GM03348 (cell line): ENCODE measurements around the gene IQUB.
"Not testable (repeated sequence)": the region's sequence is repeated elsewhere in the genome, so short reads cannot be mapped to it uniquely, and the experiment has no call there.

Experiments used
- DNase-seq: peaks from one replicate; pipeline ENCODE4 v3.0.0; 2012; ENCODE audit warnings: low spot score

IQUB gene

DNA sequence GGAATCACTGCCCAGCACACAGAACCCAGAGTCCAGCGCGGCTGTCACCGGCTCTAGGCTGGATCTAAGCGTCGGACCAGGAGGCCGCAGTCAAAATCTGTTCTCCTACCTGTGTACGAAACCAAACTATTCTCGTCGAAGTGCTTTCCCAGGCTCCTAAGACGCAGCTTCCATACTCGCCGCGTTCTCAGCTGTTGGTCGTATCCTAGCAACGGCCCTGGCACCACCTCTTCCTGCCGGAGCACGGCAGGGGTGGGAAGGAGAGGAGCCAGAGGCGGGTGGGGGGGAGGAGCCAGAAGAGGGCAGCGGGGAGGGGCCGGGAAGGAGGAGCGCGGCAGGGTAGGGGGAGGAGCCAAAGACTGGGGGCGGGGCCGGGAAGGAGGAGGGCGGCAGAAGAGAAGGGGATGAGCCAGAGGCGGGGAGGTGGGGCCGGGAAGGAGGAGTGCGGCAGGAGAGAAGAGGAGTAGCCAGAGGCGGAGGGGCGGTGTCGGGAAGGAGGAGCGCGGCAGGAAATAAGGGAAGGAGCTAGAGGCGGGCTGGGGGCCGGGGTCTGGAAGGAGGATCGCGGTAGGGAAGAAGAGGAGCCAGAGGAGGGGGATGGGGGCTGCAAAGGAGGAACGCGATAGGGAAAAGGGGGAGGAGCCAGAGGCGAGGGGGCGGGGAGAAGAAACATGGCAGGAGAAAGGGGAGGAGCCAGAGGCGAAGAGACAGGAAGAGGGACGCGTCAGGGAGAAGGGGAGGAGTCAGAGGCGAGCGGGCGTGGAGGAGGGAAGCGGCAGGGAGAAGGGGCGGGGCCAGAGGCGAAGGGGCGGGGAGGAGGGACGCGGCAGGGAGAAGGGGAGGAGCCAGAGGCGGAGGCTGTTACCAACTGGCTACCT lies at the start of gene IQUB:
Gene IQUB, minus strand, starts transcription at position 213 of the 878 bp plus-strand sequence. CDS start 22,255 bp downstream, outside the sequence.
- peak; percentile 99 for DNase-seq

GRCh38 chr7:123583821-123584220 lies 49.4 kb upstream of the IQUB start:
- DNase-seq, result no peak

- DNase-seq, result no peak
These were observed 46.7 kb upstream of the IQUB start for GRCh38 chr7:123581162-123581459.

GRCh38 chr7:123580406-123581161 lies 46.2 kb upstream of the IQUB start:
- peak; percentile 38 for DNase-seq

GRCh38 chr7:123579416-123579815 lies 45.0 kb upstream of the IQUB start:
- DNase-seq, result no peak

GRCh38 chr7:123573896-123574467 lies 39.6 kb upstream of the IQUB start:
- no peak for DNase-seq

- DNase-seq, result no peak
These were observed 38.9 kb upstream of the IQUB start for GRCh38 chr7:123573341-123573740.

GRCh38 chr7:123571684-123572083 lies 37.3 kb upstream of the IQUB start:
- DNase-seq, result no peak

DNA sequence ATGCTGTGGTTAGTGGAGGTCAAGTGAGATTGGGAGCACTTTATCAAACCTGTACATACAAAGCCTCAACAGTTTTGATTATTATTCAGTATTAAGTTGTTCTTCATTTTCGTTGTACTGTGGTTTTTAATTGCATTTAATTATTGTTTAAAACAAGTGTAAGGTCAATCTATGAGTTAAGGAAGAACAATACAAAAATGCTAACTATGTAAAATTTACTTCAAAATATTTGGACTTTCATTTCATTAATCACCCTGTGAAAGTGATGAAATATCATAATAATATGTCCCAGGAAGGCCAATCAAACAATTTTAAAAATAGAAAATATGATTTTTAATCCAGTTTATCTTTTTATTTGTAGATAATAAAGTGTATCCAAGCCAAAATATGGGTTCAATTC lies 36.8 kb upstream of the IQUB start:
- no peak for DNase-seq

GRCh38 chr7:123570390-123571182 lies 36.2 kb upstream of the IQUB start:
- no peak for DNase-seq

DNA sequence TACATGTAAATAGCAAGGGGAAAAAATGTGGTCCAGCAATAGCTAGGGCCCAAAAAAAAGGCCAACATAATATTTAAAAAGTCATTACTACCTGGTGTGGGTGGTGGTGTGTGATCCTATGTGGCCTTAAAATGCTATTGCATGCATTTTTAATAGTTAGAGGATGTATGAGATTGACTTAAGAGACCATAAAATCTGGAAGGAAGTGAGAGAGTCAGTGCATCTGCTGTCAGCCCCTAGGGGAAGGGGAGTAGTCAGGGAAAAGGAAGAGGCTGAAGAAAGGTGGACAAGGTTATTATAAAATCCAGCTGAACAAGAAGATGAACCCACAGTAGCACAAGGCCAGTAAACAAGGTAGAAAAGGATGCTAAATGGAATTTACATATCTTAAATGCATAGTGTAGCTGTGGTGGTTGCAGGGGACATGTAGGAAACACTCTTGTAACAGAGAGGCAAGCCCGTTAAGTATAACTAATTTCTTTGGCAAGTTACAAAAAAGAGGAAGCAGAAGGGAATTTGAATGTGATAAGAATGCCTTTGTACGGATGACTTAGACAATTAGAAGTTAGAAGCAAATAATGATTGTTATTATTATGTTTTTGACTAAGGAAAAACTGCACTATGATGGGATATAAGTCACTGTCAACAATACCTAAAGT lies 35.1 kb upstream of the IQUB start:
- no peak for DNase-seq

DNA sequence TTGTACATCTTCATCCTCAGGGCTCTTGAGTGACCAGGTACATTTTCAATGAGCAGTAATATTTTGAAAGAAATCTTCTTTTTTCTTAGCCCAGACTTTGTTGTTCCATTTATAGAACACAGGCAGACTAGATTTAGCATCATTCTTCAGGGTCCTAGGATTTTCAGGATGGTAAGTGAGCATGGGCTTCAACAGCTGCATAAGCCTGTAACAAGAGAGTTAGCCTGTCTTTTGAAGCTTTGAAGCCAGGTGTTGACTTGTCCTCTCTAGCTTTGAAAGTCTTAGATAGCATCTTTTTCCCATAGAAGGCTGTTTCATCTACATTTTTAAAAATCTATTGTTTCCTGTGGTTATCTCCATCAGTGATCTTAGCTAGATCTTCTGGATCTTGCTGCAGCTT lies 27.7 kb upstream of the IQUB start:
- no peak for DNase-seq

GRCh38 chr7:123558289-123558874 lies 24.0 kb upstream of the IQUB start:
- DNase-seq, result no peak

DNA sequence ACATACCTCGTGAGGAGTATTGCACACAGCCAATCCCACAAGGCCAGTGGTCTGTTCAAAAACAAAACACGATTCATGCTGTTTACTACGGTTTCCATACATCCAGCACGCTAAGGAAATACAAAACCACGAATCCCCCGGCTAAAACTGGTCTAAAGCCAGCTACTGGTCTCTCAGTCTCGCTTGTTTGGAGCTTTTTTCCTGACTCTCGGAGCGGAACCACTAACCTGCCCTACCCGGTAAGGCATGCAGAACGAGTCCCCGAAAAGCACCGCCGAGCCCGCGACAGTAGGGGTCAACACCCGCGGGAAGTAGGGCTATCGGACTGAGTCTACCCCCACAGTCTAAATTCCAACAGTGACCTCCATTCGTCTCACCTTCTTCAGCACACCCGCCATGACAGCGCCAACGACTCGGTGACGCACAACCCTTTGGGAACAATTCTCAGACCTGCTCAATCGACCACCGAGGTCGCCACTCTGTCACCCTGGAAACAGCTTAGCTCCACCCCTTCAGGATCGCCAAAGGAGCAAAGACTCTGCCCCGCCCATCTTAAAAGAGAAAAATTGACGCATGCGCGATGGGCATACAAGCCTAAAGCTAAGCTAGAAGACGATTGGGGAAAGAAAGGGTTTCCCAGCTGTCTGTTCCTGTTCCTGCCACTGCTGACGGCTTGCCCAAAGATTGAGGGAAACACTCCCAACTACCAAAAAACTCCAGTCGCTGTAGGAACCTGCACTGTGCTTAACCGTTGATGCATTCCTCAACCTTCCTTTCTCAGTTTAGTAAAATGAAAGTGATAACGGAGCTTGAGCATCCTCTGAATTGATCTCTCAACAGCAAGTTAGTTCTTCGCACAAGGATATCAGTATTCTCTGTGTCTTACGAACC lies 23.2 kb upstream of the IQUB start, which contains the start of gene NDUFA5:
Gene NDUFA5, minus strand, starts transcription at position 421 of the 891 bp plus-strand sequence. Its CDS starts 23 bp downstream, at position 398.
- DNase-seq, result peak; percentile 94

GRCh38 chr7:123557016-123557397 lies 22.6 kb upstream of the IQUB start:
- peak; percentile 9 for DNase-seq

DNA sequence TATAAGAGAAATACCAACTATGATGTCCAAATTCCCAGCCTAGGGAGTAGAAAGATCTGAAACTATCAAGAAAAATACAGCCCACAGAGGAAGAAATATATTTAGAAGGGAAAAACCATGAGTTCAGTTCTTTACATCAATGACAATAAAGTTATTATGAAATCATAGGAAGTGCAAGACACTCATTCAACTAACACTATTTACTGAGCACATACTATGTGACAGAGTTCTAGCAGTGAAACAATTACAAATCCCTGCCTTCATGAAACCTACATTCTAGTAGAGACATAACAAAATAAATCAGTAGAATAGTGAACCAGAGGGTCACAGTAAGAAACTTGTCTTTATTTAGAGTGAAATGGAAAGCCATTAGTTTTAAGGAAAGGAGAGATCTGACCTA lies 21.1 kb upstream of the IQUB start:
- no peak for DNase-seq

GRCh38 chr7:123553159-123553558 lies 18.8 kb upstream of the IQUB start:
- DNase-seq, result no peak

- DNase-seq, result no peak
These were observed 18.2 kb upstream of the IQUB start for GRCh38 chr7:123552641-123553040.

DNA sequence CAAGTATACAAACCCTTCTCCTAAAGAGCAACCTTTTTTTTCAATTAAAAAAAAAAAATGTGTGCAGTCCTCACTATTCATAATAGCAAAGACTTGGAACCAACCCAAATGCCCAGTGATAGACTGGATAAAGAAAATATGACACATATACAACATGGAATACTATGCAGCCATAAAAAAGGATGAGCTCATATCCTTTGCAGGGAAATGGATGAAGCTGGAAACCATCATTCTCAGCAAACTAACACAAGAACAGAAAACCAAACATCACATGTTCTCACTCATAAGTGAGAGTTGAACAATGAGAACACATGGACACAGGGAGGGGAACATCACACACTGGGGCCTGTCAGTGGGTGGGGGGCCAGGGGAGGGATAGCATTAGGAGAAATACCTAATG lies 17.7 kb upstream of the IQUB start:
- DNase-seq, result not testable (repeated sequence)

DNA sequence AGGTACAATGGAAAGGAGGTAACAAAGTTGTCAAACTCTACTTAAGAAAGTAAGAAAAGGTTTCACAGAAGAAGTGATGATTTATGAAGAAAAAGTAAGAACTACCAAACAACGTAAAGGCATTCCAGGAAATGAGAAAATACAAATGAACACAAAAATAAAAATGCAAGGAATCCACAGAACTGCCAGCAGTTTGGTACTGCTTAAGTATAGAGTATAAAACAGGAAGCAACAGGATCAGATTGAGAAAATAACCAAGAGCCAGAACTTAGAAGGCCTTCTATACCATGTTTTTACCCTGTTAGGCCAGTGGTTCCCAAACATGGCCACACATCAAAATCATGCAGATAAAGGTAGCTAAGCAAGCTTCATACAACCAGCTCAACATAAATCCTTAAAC lies 14.0 kb upstream of the IQUB start:
- no peak for DNase-seq
